Activated T-cell treated with anti-CD3 and anti-CD28 coated beads, Interleukin-2, amount 50 U/mL, for 72 hours (primary cell): ENCODE measurements around the gene TGFB1I1. TPM values are rescaled to one million over a fixed set of nuclear protein-coding genes. Genes with fewer than 3 reads are reported as not detected.
"Not testable (repeated sequence)": the region's sequence is repeated elsewhere in the genome, so short reads cannot be mapped to it uniquely, and the experiment has no call there.

Experiments used
- ATAC-seq, 2 donors: fragments of 150-1000 bp; cut with Tn5 transposase; replicated peaks in 1 of 2; 2 replicates each; pipeline ENCODE4 v1.10.0; 2021; ENCODE audit warnings: moderate library complexity in 2 of 2, mild to moderate bottlenecking in 1 of 2
- DNase-seq, 2 donors: peaks; one replicate each; pipeline ENCODE4 v3.0.0; 2021 to 2022; ENCODE audit warnings: mixed read lengths in 1 of 2
- H3K27ac Mint-ChIP-seq: one replicate; pipeline ENCODE4 v1.8.0; 2022; ENCODE audit warnings: mild to moderate bottlenecking, moderate library complexity, mixed read lengths
- H3K27me3 Mint-ChIP-seq: one replicate; pipeline ENCODE4 v1.8.0; 2022; ENCODE audit warnings: low read depth, mixed read lengths
- H3K36me3 Mint-ChIP-seq, 2 donors: one replicate each; pipeline ENCODE4 v1.8.0; 2022; ENCODE audit warnings: mixed read lengths in 2 of 2, mild to moderate bottlenecking in 1 of 2; ENCODE audit not compliant: insufficient read depth in 2 of 2
- H3K4me1 Mint-ChIP-seq: one replicate; pipeline ENCODE4 v1.8.0; 2022; ENCODE audit warnings: low read depth, mixed read lengths
- H3K4me3 Mint-ChIP-seq, 2 donors: one replicate each; pipeline ENCODE4 v1.8.0; 2022; ENCODE audit warnings: mild to moderate bottlenecking in 2 of 2, mixed read lengths in 2 of 2, moderate library complexity in 2 of 2
- H3K9me3 Mint-ChIP-seq, 2 donors: one replicate each; pipeline ENCODE4 v1.8.0; 2022; ENCODE audit warnings: mixed read lengths in 2 of 2
- total RNA-seq, 2 donors: library from RNA; stranded (reverse); gene quantifications; one replicate each; pipeline ENCODE4 v1.2.3, GENCODE V29; 2022

Gene TGFB1I1
- total RNA-seq, 2 donors from 2014 or later: 1.3 to 4.4 TPM

GRCh38 chr16:31477220-31478216, 5.6 kb downstream of the TGFB1I1 start:
- Mint-ChIP-seq H3K27ac (no peak overlapping the region), H3K4me1 (peaks cover 26% of the 10 kb centered on the region), H3K9me3 (no peaks in the 10 kb centered on the region), H3K4me3 (peak overlapping the region; percentile 88 to 92), H3K36me3 (peaks cover 0 to 1% of the 10 kb centered on the region in 2 donors), H3K27me3 (peaks cover 33% of the 10 kb centered on the region)
- DNase-seq (peak; percentile 55 to 59), ATAC-seq (peak; percentile 37 to 54)

DNA sequence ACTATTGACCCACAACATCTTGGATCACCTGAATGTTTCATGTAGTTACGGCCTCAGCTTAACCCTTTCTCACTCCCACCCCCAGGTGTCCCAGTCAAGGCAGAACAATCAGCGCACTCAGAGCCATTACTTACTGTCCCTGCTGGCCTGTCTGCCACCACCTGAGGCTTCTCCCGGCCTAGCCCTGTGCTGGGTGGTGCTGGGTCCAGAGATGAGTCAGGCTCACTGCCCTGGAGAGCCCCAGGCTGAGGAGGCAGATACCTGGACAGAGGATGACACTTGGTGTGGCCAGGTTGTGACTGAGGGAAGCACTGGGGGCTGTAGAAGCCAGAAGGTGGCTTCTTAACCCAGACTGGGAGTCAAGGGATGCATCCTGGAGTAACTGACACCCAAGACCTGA, 7.0 kb downstream of the TGFB1I1 start:
- ATAC-seq: no peak
- H3K27me3 Mint-ChIP-seq: peaks cover 22% of the 10 kb centered on the region
- no peaks in the 10 kb centered on the region for H3K36me3 Mint-ChIP-seq
- no peak for DNase-seq
- H3K4me1 Mint-ChIP-seq: peaks cover 21% of the 10 kb centered on the region
- no peak overlapping the region for H3K4me3 Mint-ChIP-seq
- no peaks in the 10 kb centered on the region for H3K9me3 Mint-ChIP-seq
- H3K27ac Mint-ChIP-seq: no peak overlapping the region

DNA sequence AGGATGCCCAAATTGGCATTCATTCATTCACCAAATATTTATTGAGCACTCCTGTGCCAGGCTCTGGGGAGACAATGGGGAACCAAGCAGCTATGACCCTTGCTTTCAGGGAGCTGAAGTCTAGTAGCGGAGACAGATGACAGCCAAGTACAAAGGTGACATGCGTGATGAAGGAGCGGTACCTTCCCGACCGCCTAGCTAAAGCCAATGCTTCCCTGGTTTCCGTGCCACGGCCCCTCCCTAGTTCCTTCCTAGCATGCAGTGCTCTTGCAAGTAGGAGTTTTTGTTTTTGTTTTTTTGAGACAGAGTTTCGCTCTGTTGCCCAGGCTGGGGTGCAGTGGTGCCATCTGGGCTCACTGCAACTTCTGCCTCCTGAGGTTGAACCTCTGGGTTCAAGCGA, 7.8 kb downstream of the TGFB1I1 start:
- no peak overlapping the region for H3K4me3 Mint-ChIP-seq
- H3K27me3 Mint-ChIP-seq: peaks cover 14% of the 10 kb centered on the region
- H3K36me3 Mint-ChIP-seq: no peaks in the 10 kb centered on the region

DNA sequence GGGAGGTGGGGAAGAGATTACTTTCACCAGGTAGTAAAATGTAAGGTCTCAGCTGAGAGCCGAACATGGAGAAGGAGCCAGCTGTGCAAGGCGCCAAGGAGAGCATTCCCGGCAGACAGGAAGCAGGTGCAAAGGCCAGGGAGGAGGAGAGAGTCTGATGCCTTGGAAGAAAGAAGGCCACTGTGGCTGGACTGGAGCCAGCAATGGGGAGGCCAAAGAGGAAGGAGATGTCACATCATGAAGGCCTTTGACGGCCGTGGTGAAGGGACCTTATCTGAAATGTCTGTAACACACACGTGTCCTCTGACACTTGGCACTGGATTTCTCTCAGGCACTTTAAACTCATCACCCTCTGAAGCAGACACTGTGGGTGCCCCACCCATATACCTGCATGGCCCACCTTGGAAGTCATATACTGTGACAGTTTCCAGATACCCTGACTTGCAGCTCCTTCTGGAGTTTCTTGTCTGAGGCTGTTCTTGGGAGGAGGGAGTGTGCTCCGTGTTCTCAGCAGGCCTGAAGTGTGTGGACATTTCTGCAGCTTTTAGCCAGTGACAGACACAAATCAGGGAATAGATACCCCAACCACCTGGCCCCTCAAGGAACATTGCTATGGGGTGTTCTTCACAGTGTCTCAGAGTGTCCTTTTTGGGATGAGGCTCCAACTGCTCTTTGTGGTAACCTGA, 9.0 kb downstream of the TGFB1I1 start:
- no peaks in the 10 kb centered on the region for H3K36me3 Mint-ChIP-seq
- ATAC-seq (no peak), DNase-seq (no peak)
- peaks cover 5% of the 10 kb centered on the region for H3K27me3 Mint-ChIP-seq
- no peak overlapping the region for H3K4me3 Mint-ChIP-seq
- no peaks in the 10 kb centered on the region for H3K9me3 Mint-ChIP-seq
- peaks cover 20% of the 10 kb centered on the region for H3K4me1 Mint-ChIP-seq
- no peak overlapping the region for H3K27ac Mint-ChIP-seq

More for the DNA sequence above, 7.8 kb downstream of the TGFB1I1 start:
- peaks cover 21% of the 10 kb centered on the region for H3K4me1 Mint-ChIP-seq
- ATAC-seq (no peak), DNase-seq (no peak)
- no peaks in the 10 kb centered on the region for H3K9me3 Mint-ChIP-seq
- H3K27ac Mint-ChIP-seq: no peak overlapping the region

DNA sequence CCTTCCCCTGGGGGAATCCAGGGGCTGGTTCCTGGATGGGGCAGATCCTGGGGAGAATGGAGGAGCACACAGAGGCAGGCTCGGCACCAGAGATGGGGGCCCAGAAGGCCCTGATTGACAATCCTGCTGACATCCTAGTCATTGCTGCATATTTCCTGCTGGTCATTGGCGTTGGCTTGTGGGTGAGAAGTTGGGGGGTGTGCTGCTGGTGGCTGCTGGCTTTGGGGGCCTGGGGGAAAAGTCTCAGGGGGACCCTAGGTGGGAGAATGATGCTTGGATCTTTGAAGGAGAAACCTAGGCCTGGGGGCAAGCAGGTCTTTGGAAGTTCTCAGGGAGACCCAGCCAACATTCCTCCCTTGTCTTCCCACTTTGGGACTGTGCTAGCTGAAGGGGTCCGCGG, 11.1 kb downstream of the TGFB1I1 start, which contains the start of gene SLC5A2:
Gene SLC5A2, plus strand, starts transcription at position 43 of the 400 bp plus-strand sequence. Its CDS starts 14 bp downstream, at position 57.
- no peak within 1 kb of the TSS for H3K27ac Mint-ChIP-seq
- H3K27me3 Mint-ChIP-seq: no peaks in the 10 kb centered on the region
- H3K36me3 Mint-ChIP-seq: no peaks in the 10 kb centered on the region

GRCh38 chr16:31484048-31484447, 12.1 kb downstream of the TGFB1I1 start:
- not testable (repeated sequence) for ATAC-seq, H3K36me3 Mint-ChIP-seq, H3K27me3 Mint-ChIP-seq, H3K4me1 Mint-ChIP-seq, DNase-seq, H3K9me3 Mint-ChIP-seq, H3K4me3 Mint-ChIP-seq, H3K27ac Mint-ChIP-seq

More for the DNA sequence above, 11.1 kb downstream of the TGFB1I1 start, which contains the start of gene SLC5A2:
- DNase-seq (no peak), ATAC-seq (no peak)
- Mint-ChIP-seq H3K4me3 (no peak within 1 kb of the TSS), H3K9me3 (no peaks in the 10 kb centered on the region), H3K4me1 (peaks cover 5% of the 10 kb centered on the region)

DNA sequence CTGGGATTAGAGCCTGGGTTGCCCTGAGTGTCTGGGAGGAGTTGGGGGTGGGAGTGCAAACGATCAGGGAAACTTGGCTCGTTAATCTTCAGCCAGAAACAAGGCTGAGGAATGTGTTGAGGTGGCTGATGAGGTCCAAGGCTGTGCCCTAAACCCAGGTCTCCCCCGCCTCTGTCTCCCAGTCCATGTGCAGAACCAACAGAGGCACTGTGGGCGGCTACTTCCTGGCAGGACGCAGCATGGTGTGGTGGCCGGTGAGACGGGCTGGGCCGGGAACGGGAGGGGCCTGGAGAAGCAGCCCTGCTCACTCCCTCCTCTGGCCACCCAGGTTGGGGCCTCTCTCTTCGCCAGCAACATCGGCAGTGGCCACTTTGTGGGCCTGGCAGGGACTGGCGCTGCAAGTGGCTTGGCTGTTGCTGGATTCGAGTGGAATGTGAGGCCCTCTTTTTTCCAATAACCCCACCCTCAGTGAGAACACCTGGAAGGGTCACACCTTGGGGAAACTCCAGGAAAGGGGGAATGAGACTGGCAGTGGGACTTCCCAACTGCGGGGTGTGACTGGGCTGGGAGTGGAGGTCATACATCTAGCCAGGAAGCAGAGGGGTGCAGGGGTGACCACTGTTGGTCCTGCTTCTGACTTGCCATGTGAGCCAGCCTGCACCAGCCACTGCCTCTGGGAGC, 12.7 kb downstream of the TGFB1I1 start:
- no peaks in the 10 kb centered on the region for H3K4me1 Mint-ChIP-seq
- H3K4me3 Mint-ChIP-seq: no peak overlapping the region
- no peaks in the 10 kb centered on the region for H3K36me3 Mint-ChIP-seq
- no peaks in the 10 kb centered on the region for H3K27me3 Mint-ChIP-seq
- no peak for DNase-seq
- no peak overlapping the region for H3K27ac Mint-ChIP-seq
- no peak for ATAC-seq
- H3K9me3 Mint-ChIP-seq: no peaks in the 10 kb centered on the region

DNA sequence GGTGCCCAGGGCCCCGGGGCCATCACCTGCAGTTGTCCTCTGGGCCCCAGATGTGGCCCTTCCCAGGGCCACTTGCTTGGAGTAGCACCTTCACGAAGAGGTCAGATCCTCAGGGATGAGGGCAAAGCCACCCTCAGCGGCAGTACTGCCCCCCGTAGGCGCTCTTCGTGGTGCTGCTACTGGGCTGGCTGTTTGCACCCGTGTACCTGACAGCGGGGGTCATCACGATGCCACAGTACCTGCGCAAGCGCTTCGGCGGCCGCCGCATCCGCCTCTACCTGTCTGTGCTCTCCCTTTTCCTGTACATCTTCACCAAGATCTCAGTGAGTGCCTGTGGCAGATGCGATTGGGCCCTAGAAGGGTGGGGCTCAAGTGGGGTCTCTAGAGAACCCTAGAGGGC, 13.6 kb downstream of the TGFB1I1 start:
- no peak overlapping the region for H3K4me3 Mint-ChIP-seq
- H3K36me3 Mint-ChIP-seq: no peaks in the 10 kb centered on the region
- H3K4me1 Mint-ChIP-seq: no peaks in the 10 kb centered on the region
- ATAC-seq: no peak
- H3K27me3 Mint-ChIP-seq: no peaks in the 10 kb centered on the region
- H3K9me3 Mint-ChIP-seq: no peaks in the 10 kb centered on the region
- H3K27ac Mint-ChIP-seq: no peak overlapping the region
- DNase-seq: no peak

GRCh38 chr16:31486045-31486444, 14.1 kb downstream of the TGFB1I1 start:
- ATAC-seq (no peak), DNase-seq (no peak)
- H3K4me3 Mint-ChIP-seq: peak overlapping the region; percentile 92 to 94
- no peaks in the 10 kb centered on the region for H3K9me3 Mint-ChIP-seq
- no peaks in the 10 kb centered on the region for H3K27me3 Mint-ChIP-seq
- H3K4me1 Mint-ChIP-seq: no peaks in the 10 kb centered on the region
- no peak overlapping the region for H3K27ac Mint-ChIP-seq
- H3K36me3 Mint-ChIP-seq: no peaks in the 10 kb centered on the region

GRCh38 chr16:31487071-31487719, 15.2 kb downstream of the TGFB1I1 start:
- Mint-ChIP-seq H3K36me3 (no peaks in the 10 kb centered on the region), H3K4me3 (peak overlapping the region; percentile 92 to 94), H3K27ac (no peak overlapping the region), H3K9me3 (no peaks in the 10 kb centered on the region), H3K4me1 (no peaks in the 10 kb centered on the region), H3K27me3 (no peaks in the 10 kb centered on the region)
- DNase-seq (no peak), ATAC-seq (peak; percentile 10 to 15)

DNA sequence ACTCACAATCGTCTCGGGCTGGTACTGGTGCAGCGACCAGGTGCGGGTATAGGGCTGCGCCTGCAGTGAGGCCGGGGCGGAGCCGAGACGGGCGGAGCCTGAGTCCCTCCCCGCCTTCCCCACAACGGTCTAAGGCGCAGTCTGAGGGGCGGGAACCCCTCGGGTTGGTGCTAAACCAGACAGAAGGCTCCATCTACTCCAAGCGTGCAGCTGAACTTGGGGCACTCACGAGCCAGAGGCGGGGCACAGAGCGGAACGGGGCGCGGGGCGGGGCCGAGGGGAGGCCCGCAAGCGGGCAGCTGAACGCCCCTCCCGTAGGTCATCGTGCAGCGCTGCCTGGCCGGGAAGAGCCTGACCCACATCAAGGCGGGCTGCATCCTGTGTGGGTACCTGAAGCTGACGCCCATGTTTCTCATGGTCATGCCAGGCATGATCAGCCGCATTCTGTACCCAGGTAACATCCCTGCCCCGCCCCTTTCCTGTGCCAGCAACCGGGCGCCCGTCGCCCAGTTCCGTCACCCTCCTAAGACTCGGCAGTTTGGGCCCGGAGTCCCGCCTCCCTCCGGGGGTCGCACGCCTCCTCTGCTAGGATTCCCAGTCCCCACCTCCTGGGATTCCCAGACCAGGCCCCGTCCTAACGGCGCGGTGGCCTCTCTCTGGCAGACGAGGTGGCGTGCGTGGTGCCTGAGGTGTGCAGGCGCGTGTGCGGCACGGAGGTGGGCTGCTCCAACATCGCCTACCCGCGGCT, 15.9 kb downstream of the TGFB1I1 start:
- no peaks in the 10 kb centered on the region for H3K27me3 Mint-ChIP-seq
- H3K36me3 Mint-ChIP-seq: no peaks in the 10 kb centered on the region
- H3K9me3 Mint-ChIP-seq: no peaks in the 10 kb centered on the region
- H3K4me1 Mint-ChIP-seq: no peaks in the 10 kb centered on the region
- peak overlapping the region; percentile 92 to 94 for H3K4me3 Mint-ChIP-seq
- ATAC-seq (peak; percentile 92), DNase-seq (peak; percentile 68 to 76)
- no peak overlapping the region for H3K27ac Mint-ChIP-seq
